HFFc6 (cell line): ENCODE results near the gene FTCD. TPM values are rescaled to one million over a fixed set of nuclear protein-coding genes. Genes with fewer than 3 reads are reported as not detected.
"Not testable (repeated sequence)": the region's sequence is repeated elsewhere in the genome, so short reads cannot be mapped to it uniquely, and the experiment has no call there.

Source experiments
- DNase-seq: peaks from one replicate; pipeline ENCODE4 v3.0.0-alpha.2; 2018
- H3K27ac Mint-ChIP-seq: 2 replicates; pipeline ENCODE4 v1.8.0; 2020; ENCODE audit warnings: mild to moderate bottlenecking, mixed read lengths
- H3K27me3 Mint-ChIP-seq: 2 replicates; pipeline ENCODE4 v1.8.0; 2021; ENCODE audit warnings: mild to moderate bottlenecking, moderate library complexity, mixed read lengths; ENCODE audit not compliant: insufficient read depth
- H3K36me3 Mint-ChIP-seq: 2 replicates; pipeline ENCODE4 v1.8.0; 2021; ENCODE audit warnings: low read depth, mixed read lengths
- H3K4me1 Mint-ChIP-seq: 2 replicates; pipeline ENCODE4 v1.8.0; 2020; ENCODE audit warnings: low read depth, mixed read lengths
- H3K4me3 Mint-ChIP-seq: 2 replicates; pipeline ENCODE4 v1.8.0; 2020; ENCODE audit warnings: mild to moderate bottlenecking, moderate library complexity, mixed read lengths
- H3K9me3 Mint-ChIP-seq: 2 replicates; pipeline ENCODE4 v1.8.0; 2020; ENCODE audit warnings: mild to moderate bottlenecking, mixed read lengths
- CTCF ChIP-seq: fragments of 200-600 bp; sonication (generic); IDR thresholded peaks from 2 replicates; pipeline ENCODE4 v1.5.0; 2021; ENCODE audit warnings: antibody characterized with exemption, mild to moderate bottlenecking
- total RNA-seq, 6 experiments: library from RNA; stranded (reverse); fragmentation: NEBNext Ultra II Directional; extraction: Animal tissue kit (Norgen Biotek cat#: 25700); gene quantifications; 2 replicates in 1 of 6; 3 replicates in 5 of 6; pipeline ENCODE4 v1.2.3, GENCODE V29; 2021

FTCD gene
- total RNA-seq, 6 experiments from 2014 or later, result 0.12 to 1.2 (median 0.17) TPM; not detected in 1

GRCh38 chr21:46183910-46184624 lies 28.7 kb upstream of the FTCD start, which contains the start of gene SPATC1L:
SPATC1L (minus strand) TSS chr21:46184459; CDS start chr21:46182816, 1,643 bp downstream.
- DNase-seq, result peak; percentile 51
- Mint-ChIP-seq H3K27ac (peak within 1 kb of the TSS; percentile 67), H3K4me1 (peaks cover 22% of the 10 kb centered on the region), H3K36me3 (0 out of 2 replicates have a peak, but pooled peaks cover 5% of the 10 kb centered on the region), H3K4me3 (peak within 1 kb of the TSS; percentile 91), H3K27me3 (peaks cover 5% of the 10 kb centered on the region), H3K9me3 (no peaks in the 10 kb centered on the region)
- no peak for TF ChIP-seq CTCF

DNA sequence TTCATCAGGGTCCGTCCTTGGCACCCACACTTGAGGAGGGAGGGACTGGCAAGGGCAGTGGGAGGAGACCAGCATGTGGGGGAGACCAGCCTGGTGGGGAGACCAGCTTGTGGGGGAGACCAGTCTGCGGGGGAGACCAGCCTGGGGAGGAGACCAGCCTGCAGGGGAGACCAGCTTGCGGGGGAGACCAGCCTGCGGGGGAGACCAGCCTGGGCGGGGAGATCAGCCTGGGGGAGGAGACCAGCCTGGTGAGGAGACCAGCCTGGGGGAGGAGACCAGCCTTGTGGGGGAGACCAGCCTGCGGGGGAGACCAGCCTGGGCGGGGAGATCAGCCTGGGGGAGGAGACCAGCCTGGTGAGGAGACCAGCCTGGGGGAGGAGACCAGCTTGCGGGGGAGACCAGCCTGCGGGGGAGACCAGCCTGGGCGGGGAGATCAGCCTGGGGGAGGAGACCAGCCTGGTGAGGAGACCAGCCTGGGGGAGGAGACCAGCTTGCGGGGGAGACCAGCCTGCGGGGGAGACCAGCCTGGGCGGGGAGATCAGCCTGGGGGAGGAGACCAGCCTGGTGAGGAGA lies 28.0 kb upstream of the FTCD start:
- Mint-ChIP-seq H3K4me1 (peaks cover 16% of the 10 kb centered on the region), H3K4me3 (peak overlapping the region; percentile 90)
- H3K27me3 Mint-ChIP-seq, H3K27ac Mint-ChIP-seq, DNase-seq, H3K9me3 Mint-ChIP-seq, H3K36me3 Mint-ChIP-seq: not testable (repeated sequence)

- Mint-ChIP-seq H3K36me3 (peaks cover under 1% of the 10 kb centered on the region), H3K27ac (no peak overlapping the region)
These were observed 27.4 kb upstream of the FTCD start for GRCh38 chr21:46182548-46183336.

DNA sequence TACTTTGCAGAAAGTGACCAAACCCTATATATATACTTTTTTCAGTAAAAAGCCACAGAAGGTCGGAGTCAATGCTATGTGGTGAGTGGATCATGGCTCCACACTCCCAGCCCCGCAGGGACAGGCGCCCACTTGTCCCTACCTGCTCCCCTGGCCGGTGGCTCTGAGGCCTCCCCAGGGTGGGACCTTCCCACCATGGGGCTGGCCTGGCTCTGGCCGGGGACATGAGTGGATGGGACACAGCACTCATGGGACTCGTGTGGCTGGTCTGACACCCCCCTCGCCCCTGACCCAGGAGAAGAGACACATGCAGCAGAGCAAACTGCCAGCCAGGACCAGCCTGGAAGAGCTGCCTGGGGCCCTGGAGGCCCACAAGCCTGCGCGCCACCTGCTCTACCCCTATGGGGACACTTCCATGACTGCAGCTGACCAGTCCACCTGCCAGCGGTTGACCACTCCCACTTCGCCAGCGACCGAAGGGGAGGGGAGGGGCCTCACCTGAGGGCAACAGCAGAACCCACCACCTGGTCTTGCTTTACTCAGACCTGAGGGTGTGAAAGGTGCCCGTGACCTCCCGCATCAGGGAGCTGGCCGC lies 26.7 kb upstream of the FTCD start:
- peaks cover 7% of the 10 kb centered on the region for H3K9me3 Mint-ChIP-seq
- H3K27ac Mint-ChIP-seq, result no peak overlapping the region
- H3K36me3 Mint-ChIP-seq, result peaks cover 7% of the 10 kb centered on the region
- peaks cover 5% of the 10 kb centered on the region for H3K27me3 Mint-ChIP-seq
- no peak for DNase-seq
- H3K4me1 Mint-ChIP-seq, result peaks cover 8% of the 10 kb centered on the region; the same call in 1 of the 2 replicates
- TF ChIP-seq CTCF, result no peak
- no peak overlapping the region for H3K4me3 Mint-ChIP-seq

More at GRCh38 chr21:46182548-46183336, 27.4 kb upstream of the FTCD start:
- H3K4me1 Mint-ChIP-seq, result peaks cover 9% of the 10 kb centered on the region
- DNase-seq, result no peak
- TF ChIP-seq CTCF, result no peak
- 0 out of 2 replicates have a peak, but pooled peaks cover under 1% of the 10 kb centered on the region for H3K9me3 Mint-ChIP-seq
- peaks cover 5% of the 10 kb centered on the region for H3K27me3 Mint-ChIP-seq
- peak overlapping the region; percentile 42; the same call in 1 of the 2 replicates for H3K4me3 Mint-ChIP-seq

GRCh38 chr21:46181436-46181835 lies 26.1 kb upstream of the FTCD start:
- Mint-ChIP-seq H3K4me1 (peaks cover 8% of the 10 kb centered on the region; the same call in 1 of the 2 replicates), H3K9me3 (peaks cover 13% of the 10 kb centered on the region), H3K27ac (no peak overlapping the region), H3K4me3 (no peak overlapping the region), H3K36me3 (peaks cover 13% of the 10 kb centered on the region), H3K27me3 (peaks cover 5% of the 10 kb centered on the region)
- DNase-seq, result no peak
- no peak for TF ChIP-seq CTCF
